ENCODE measurements around the gene USF3.

The USF3 gene

DNA sequence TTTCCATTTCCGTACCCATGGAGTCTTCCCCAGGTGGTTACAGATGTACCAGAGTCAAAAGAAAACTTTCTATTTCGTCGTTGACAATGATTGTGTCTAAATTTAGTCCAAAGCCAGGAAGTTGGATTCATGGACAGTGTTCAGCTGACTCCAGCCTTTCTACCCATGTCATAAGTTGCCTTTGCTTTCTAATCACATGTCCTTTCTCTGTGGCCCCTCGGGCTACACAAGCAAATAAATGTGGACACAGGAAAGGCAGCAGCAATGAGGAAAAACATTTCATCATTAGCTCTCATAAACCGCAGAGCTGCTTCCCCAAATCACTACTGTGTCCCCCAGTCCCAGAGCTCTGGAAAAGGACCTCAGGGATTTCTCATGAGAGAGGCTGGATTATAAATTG, 82.0 kb downstream of the USF3 start:
- DNase-seq (ENCODE audit: low read depth, low spot score), result no peak

DNA sequence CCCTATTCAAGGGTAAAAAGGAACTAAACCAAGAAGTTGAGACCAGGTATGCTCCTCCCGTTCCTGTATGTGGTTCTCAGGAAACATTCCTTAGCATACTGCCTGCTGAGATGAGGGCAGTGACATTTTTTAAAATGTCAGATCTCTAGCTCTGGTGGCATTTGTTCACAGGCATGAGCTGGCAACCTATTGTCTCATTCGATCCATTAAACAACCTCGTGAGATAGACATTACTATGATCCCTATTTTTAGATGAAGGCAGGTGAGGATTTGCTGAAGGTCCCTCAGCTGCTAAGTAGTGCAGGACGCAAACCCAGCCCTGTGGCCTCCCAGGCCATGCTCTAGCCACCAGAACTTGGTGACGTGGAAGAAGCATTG, 89.2 kb downstream of the USF3 start:
- DNase-seq (ENCODE audit: low read depth, low spot score), result no peak

DNA sequence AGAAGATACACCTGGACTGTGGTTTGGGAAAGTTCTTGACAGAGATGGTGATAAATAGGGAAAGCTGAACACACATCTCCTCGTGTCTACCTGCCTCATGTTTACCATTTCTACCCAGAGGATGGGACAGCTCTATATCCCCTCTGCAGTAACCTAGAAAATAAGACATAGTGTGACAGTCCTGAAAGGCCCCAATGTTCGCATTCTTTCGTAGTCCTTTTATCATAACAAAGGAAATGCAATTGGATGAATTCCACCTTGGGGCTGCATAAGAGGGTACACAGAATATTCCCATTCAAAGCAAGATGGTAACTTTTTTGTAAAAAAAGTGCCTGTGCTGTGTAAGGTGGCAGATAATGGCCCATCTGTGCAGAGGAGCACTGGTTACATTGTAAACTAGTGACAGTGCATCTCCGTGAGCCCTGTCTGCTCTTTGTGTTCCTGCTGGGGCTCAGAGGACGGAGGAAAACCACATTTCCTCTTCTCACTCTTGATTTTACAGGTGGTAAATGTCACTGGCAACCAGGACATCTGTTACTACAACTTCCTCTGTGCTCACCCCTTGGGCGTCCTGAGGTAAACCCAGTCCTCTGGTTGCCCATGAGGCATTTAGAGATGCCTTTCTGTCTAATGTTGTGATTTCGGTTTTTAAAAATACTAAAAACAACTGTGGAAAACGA, 89.8 kb downstream of the USF3 start:
- DNase-seq (ENCODE audit: low read depth, low spot score), result no peak

DNA sequence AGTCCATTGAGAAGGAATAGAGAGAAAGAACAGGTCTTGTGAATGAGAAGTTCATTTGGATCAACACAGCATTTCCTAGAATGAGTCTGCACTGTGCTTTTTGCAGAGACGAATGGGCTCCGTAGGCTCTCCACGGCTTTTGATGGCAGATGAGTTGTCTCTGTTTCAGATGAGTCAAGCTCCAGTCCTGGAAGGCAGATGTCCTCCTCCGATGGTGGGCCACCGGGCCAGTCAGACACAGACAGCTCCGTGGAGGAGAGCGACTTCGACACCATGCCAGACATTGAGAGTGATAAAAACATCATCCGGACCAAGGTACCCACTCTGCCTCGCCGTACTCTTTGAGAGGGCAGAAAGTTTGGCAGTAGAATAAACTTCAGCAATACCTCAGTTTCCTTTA, 93.6 kb downstream of the USF3 start:
- DNase-seq (ENCODE audit: low read depth, low spot score), result no peak

DNA sequence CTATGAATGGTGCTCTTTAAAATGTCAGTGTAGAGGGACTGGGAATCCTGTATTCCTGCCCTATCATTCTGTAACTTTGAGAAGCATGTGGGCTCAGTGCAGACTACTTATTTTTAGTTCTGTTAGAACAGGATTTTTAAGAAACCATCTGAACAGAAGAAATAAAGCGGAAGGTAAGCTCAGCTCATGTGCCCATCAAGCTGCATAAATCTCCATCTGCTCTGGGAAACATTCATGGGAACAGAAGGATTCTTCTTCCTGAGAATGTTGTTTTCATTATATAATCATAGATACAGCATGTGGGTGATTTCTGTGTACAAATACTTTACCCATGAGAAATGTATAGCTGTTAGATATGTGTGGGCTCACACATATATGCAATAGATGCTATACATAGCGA, 94.2 kb downstream of the USF3 start:
- DNase-seq (ENCODE audit: low read depth, low spot score), result no peak

DNA sequence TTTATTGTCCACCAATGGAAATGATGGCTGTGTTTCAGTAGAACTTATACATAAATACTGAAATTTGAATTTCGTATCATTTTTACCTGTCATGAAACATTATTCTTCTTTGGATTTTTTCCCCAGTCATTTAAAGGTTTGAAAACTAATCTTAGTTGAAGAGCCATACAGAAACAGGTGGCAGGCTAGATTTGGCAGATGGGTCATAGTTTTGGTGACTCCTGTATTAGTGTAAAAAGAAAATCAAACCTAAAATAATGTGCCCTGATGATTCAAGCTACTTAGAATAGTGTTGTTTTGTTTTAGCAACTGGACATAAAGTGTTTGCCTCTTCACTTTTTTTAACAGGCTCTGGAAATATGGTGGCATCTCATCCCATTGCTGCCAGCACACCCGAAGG, 95.2 kb downstream of the USF3 start:
- no peak for DNase-seq (ENCODE audit: low read depth, low spot score)

DNA sequence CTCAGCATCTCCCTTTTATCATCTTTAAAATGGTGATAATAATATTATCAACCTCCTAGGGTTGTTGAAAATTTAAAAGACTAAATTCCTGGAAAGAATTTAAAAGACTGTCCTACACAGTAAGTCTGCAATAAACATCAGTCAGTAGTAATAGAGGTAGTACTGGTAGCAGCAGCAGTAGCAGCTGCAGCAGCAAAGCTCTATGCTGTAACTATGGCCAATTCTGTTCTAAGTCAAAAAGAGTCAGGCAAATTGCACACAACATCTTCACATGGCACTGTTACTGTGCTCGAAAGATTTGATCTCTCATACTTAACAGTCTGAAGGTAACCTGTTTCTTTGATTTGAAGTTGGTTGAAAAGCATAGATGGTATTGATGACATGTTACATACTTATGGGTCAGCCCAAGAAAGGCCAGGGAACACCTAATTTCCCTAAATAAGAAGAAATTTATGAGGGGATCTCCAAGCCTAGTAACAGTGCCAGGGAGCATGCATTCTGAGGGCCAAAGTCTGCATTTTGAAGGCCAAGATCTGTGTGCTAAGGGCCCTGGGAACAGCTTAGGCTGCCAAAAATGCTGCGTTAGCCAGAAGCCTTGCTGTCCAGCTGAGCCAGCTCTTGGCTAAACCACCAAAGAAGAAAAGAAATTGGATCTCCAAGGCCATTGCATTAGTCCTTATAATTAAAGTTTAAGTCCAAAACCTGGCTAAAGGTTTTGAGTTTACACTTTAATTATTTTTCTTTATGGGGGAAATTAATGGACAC, 95.8 kb downstream of the USF3 start:
- no peak for DNase-seq (ENCODE audit: low read depth, low spot score)
